ENCODE results near the gene TICAM2. TPM values are rescaled to one million over a fixed set of nuclear protein-coding genes. Genes with fewer than 3 reads are reported as not detected.

The TICAM2 gene
- total and polyA plus RNA-seq, 10 of the 15 experiments (the other 5 are each of a cell fraction or from before 2014, with no cell fraction given) = 0.14 to 7.0 (median 2.9) TPM

DNA sequence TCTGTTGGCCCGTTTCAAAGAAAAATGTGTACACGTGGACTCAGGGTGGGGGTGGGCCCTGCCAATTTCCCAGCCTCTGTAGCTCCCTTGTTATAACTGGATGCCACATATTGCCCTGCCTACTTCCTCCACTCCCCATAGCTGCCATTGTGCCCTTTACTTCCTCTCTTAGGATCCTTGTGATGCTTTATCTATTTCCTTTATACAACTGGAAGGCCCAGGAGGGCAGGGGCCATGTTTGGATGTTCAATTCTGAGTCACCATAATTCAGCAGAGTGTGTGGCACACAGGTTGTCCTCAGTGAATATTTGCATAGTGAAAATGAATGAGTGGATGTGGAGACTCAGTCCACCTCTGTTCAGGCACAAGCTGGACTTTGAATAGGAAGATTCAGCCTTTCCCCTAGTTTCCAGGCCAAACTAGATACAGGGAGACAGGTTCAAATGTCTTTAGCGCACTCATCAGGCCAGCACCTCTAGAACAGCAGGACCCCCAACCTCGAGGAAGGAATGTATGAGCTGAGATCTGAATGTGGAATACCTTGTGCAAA lies 47.1 kb downstream of the TICAM2 start:
- POLR2A ChIA-PET = no interaction called here

DNA sequence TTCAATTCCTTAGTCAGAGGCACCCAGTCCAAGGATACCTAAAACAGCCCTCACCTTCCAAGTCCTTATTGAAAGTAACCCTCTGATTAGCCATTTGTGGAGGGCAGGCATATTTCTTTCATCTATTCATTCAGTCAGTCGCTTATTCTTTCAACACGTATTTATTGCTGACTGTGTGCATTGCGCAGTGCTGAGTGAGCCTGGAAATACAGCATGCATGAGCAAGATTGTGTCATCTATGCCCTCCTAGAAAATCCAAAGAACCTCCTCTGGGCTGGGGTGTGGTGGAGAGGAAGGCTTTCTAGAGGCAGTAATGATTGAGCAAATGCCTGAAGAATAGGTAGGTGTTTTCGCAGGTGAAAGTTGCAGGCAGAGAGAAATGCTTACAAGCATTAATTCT lies 49.2 kb downstream of the TICAM2 start:
- H3K27ac ChIP-seq (ENCODE audit: control insufficient read depth, insufficient read depth) = no peak overlapping the region
- ChIA-PET CTCF (interaction anchor here (0.6 to 3.5 kb wide), 5 partner anchors 16 to 244 kb away, joined by 3 to 45 read pairs (median 4); no protein-coding TSS in a partner anchor), POLR2A (no interaction called here), RAD21 (ENCODE audit: unreplicated experiment) (interaction anchor here (3.7 kb wide), 1 partner anchor 21 kb away, joined by 22 read pairs; no protein-coding TSS in a partner anchor), SMC1A (ENCODE audit: uncharacterized antibody, unreplicated experiment) (interaction anchor here (1.0 to 6.3 kb wide), 4 partner anchors 15 to 239 kb away, joined by 3 to 56 read pairs (median 37); no protein-coding TSS in a partner anchor)
- WGBS (ENCODE audit: insufficient coverage, insufficient replicate concordance, low lambda C conversion rate, missing lambda C conversion rate) = 100% methylated on average over 4 of the region's 4 CpGs
- H3K36me3 ChIP-seq (ENCODE audit: control insufficient read depth in 2 of 2, insufficient read depth in 2 of 2, low read length in 1 of 2) = no peaks in the 10 kb centered on the region
- intact Hi-C loops (cut with micrococcal nuclease; ENCODE audit: unreplicated experiment) = no loop called here
- ATAC-seq (no peak), FAIRE-seq (no peak), DNase-seq (ENCODE audit: low read depth, low spot score) (no peak)
- in situ Hi-C loops (cut with MboI) = no loop called here
- H3K27me3 ChIP-seq (replicated peaks in 1 of 2; ENCODE audit: control insufficient read depth in 2 of 2, insufficient read depth in 2 of 2, low read length in 1 of 2) = no peaks in the 10 kb centered on the region
- no peaks in the 10 kb centered on the region for H3K79me2 ChIP-seq (ENCODE audit: control insufficient read depth, insufficient read depth, low read length)
- H3K9ac ChIP-seq (ENCODE audit: control insufficient read depth, insufficient read depth, low read length) = no peak overlapping the region
- H3K4me1 ChIP-seq (ENCODE audit: control insufficient read depth, insufficient read depth, low read length) = no peaks in the 10 kb centered on the region
- H4K20me1 ChIP-seq (ENCODE audit: control insufficient read depth, insufficient read depth) = no peaks in the 10 kb centered on the region
- BruUV-seq (replicated peaks) = no TSS peak
- no peak overlapping the region for H3K4me2 ChIP-seq (ENCODE audit: control insufficient read depth, insufficient read depth)
- TF ChIP-seq, protein P1, sequence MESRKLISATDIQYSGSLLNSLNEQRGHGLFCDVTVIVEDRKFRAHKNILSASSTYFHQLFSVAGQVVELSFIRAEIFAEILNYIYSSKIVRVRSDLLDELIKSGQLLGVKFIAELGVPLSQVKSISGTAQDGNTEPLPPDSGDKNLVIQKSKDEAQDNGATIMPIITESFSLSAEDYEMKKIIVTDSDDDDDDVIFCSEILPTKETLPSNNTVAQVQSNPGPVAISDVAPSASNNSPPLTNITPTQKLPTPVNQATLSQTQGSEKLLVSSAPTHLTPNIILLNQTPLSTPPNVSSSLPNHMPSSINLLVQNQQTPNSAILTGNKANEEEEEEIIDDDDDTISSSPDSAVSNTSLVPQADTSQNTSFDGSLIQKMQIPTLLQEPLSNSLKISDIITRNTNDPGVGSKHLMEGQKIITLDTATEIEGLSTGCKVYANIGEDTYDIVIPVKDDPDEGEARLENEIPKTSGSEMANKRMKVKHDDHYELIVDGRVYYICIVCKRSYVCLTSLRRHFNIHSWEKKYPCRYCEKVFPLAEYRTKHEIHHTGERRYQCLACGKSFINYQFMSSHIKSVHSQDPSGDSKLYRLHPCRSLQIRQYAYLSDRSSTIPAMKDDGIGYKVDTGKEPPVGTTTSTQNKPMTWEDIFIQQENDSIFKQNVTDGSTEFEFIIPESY (IDR thresholded peaks at IDR 0.05) = no peak
- TF ChIP-seq BHLHE40 (IDR thresholded peaks at IDR 0.05; ENCODE audit: borderline replicate concordance in 1 of 2, low read depth in 2 of 2, low read length in 1 of 2) = no peak
- H3K9me3 ChIP-seq (replicated peaks; ENCODE audit: control insufficient read depth, insufficient read depth, low read length) = no peaks in the 10 kb centered on the region
- H3K4me3 ChIP-seq = no peak overlapping the region
- no peak overlapping the region for H2AFZ ChIP-seq (ENCODE audit: control insufficient read depth, low read depth, low read length)

More for the DNA sequence above, 47.1 kb downstream of the TICAM2 start:
- no peak overlapping the region; the same call in 1 of the 2 replicates for H2AFZ ChIP-seq (ENCODE audit: control insufficient read depth, low read depth, low read length)
- RAD21 ChIA-PET (ENCODE audit: unreplicated experiment) = interaction anchor here (3.7 kb wide), 1 partner anchor 19 kb away, joined by 22 read pairs; no protein-coding TSS in a partner anchor
- in situ Hi-C loops (cut with MboI) = no loop called here
- H3K9ac ChIP-seq (ENCODE audit: control insufficient read depth, insufficient read depth, low read length) = no peak overlapping the region
- H3K4me1 ChIP-seq (ENCODE audit: control insufficient read depth, insufficient read depth, low read length) = no peaks in the 10 kb centered on the region
- H3K79me2 ChIP-seq (ENCODE audit: control insufficient read depth, insufficient read depth, low read length) = no peaks in the 10 kb centered on the region
- CTCF ChIA-PET = interaction anchor here (0.8 to 3.0 kb wide), 4 partner anchors 11 to 245 kb away, joined by 3 to 15 read pairs (median 4); partner anchors contain the start of gene FEM1C
- ATAC-seq = no peak; the same call in 2 of the 3 replicates
- H3K4me2 ChIP-seq (ENCODE audit: control insufficient read depth, insufficient read depth) = no peak overlapping the region
- intact Hi-C loops (cut with micrococcal nuclease; ENCODE audit: unreplicated experiment) = no loop called here
- TF ChIP-seq HDAC2 (IDR thresholded peaks at IDR 0.05) = no peak
- H3K27ac ChIP-seq (ENCODE audit: control insufficient read depth, insufficient read depth) = no peak overlapping the region
- BruUV-seq (replicated peaks) = no TSS peak
- no peak for FAIRE-seq
- H4K20me1 ChIP-seq (ENCODE audit: control insufficient read depth, insufficient read depth) = no peaks in the 10 kb centered on the region
- no peaks in the 10 kb centered on the region for H3K27me3 ChIP-seq (replicated peaks in 1 of 2; ENCODE audit: control insufficient read depth in 2 of 2, insufficient read depth in 2 of 2, low read length in 1 of 2)
- no peaks in the 10 kb centered on the region for H3K36me3 ChIP-seq (ENCODE audit: control insufficient read depth in 2 of 2, insufficient read depth in 2 of 2, low read length in 1 of 2)
- WGBS (ENCODE audit: insufficient coverage, insufficient replicate concordance, low lambda C conversion rate, missing lambda C conversion rate) = 66% methylated on average over 4 of the region's 4 CpGs
- SMC1A ChIA-PET (ENCODE audit: uncharacterized antibody, unreplicated experiment) = interaction anchor here (0.7 to 6.3 kb wide), 5 partner anchors 10 to 246 kb away, joined by 3 to 56 read pairs (median 6); partner anchors contain the start of gene FEM1C
- no peaks in the 10 kb centered on the region for H3K9me3 ChIP-seq (replicated peaks; ENCODE audit: control insufficient read depth, insufficient read depth, low read length)
- DNase-seq (ENCODE audit: low read depth, low spot score) = no peak
- no peak overlapping the region for H3K4me3 ChIP-seq

Measured in GM12878 (cell line).